SU-DHL-6 (cell line): Measurements from ENCODE around the gene KASH5.

Source experiments
- EZH2phosphoT487 ChIP-seq: fragments of 200-600 bp; sonication (generic), shearing (Covaris generic); conservative IDR thresholded peaks from 2 replicates; pipeline ENCODE4 v1.6.1; 2018; ENCODE audit warnings: mild to moderate bottlenecking, antibody characterized with exemption, low read length, moderate library complexity, mixed read lengths
- TF ChIP-seq, protein P1 (sequence below): fragments of 200-600 bp; sonication (generic); IDR thresholded peaks from one replicate; pipeline ENCODE4 v1.5.1; 2017; ENCODE audit warnings: antibody characterized with exemption, mild to moderate bottlenecking, low read length, moderate library complexity; ENCODE audit not compliant: insufficient read depth, poor library complexity, severe bottlenecking

DNA sequence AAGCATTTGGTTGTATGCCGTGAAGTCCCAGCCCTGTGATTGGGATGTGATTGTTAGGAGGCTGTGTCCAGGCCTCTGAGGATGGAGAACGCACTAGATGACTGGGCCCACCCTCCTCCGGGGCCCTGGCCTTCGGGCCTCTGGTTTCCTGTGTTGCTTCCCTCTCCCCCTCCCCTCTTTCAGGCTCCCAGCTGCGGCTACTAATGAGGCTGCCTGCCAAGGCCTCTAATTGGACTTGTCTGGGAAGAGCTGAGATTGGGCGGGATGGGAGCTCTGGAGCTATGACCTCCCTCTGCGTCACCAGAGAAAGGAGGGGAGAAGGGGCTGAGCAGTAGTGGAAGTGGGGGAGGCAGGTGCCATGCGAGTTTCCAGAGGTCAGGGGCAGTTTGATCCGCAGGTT, 25.3 kb downstream of the KASH5 start:
- TF ChIP-seq, protein P1, sequence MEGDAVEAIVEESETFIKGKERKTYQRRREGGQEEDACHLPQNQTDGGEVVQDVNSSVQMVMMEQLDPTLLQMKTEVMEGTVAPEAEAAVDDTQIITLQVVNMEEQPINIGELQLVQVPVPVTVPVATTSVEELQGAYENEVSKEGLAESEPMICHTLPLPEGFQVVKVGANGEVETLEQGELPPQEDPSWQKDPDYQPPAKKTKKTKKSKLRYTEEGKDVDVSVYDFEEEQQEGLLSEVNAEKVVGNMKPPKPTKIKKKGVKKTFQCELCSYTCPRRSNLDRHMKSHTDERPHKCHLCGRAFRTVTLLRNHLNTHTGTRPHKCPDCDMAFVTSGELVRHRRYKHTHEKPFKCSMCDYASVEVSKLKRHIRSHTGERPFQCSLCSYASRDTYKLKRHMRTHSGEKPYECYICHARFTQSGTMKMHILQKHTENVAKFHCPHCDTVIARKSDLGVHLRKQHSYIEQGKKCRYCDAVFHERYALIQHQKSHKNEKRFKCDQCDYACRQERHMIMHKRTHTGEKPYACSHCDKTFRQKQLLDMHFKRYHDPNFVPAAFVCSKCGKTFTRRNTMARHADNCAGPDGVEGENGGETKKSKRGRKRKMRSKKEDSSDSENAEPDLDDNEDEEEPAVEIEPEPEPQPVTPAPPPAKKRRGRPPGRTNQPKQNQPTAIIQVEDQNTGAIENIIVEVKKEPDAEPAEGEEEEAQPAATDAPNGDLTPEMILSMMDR, result no peak
- TF ChIP-seq EZH2phosphoT487, result no peak
